ENCODE measurements around the gene LIPK.

DNA sequence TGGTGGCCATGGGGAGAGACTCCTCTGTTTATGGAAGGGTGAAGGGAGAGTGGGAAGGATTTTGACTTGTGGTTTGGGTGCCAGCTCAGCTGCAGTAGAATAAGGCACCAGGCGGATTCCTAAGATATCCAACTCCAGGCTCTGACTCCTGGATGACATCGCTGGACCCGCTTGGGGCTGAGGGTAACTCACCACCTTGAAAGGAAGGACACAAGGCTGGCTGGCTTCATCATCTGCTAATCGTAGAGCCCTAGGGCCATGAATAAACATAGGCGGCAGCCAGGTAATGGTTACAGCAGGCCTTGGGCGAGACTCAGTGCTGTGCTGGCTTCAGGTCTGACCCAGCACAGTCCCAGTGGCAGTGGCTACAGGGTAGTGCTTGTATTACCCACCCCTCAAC is 16.7 kb upstream of the LIPK start:
- TF ChIP-seq CTCF (IDR thresholded peaks at IDR 0.05; ENCODE audit: low read depth, low read length, poor library complexity, severe bottlenecking) (no peak), EZH2phosphoT487 (IDR thresholded peaks at IDR 0.05; ENCODE audit: borderline replicate concordance, low read length) (no peak)

All from DOHH2 (cell line).